Activated naive CD4-positive, alpha-beta T cell treated with anti-CD3 and anti-CD28 coated beads for 36 hours (primary cell): ENCODE data around the gene DFFB. TPM values are rescaled to one million over a fixed set of nuclear protein-coding genes. Genes with fewer than 3 reads are reported as not detected.

Experiments
- CTCF ChIA-PET: fragments of 350-600 bp; sonication (Branson Sonifier 250); formaldehyde crosslinking; loops from one replicate; lab custom pipeline; 2021; ENCODE audit warnings: antibody characterized with exemption; lab: Charles Lee
- DNase-seq: peaks from one replicate; pipeline ENCODE4 v3.0.0-alpha.2; 2020
- H3K27ac Mint-ChIP-seq: one replicate; pipeline ENCODE4 v1.8.0; 2021; ENCODE audit warnings: mild to moderate bottlenecking, mixed read lengths
- H3K27me3 Mint-ChIP-seq: one replicate; pipeline ENCODE4 v1.8.0; 2021; ENCODE audit warnings: low read depth, mixed read lengths
- H3K36me3 Mint-ChIP-seq: one replicate; pipeline ENCODE4 v1.8.0; 2021; ENCODE audit warnings: low read depth, mixed read lengths
- H3K4me1 Mint-ChIP-seq: one replicate; pipeline ENCODE4 v1.8.0; 2021; ENCODE audit warnings: low read depth, mixed read lengths
- H3K4me3 Mint-ChIP-seq: one replicate; pipeline ENCODE4 v1.8.0; 2021; ENCODE audit warnings: mild to moderate bottlenecking, moderate library complexity, mixed read lengths
- H3K9me3 Mint-ChIP-seq: one replicate; pipeline ENCODE4 v1.8.0; 2021; ENCODE audit warnings: mixed read lengths
- intact Hi-C: fragments of 100-400 bp; cut with micrococcal nuclease; formaldehyde crosslinking; loops from one replicate; pipeline ENCODE4 v1.15.1; 2023
- total RNA-seq, 2 experiments: library from RNA; stranded (reverse); gene quantifications; one replicate each; pipeline ENCODE4 v1.2.3, GENCODE V29; 2021

Gene DFFB
- total RNA-seq, 2 experiments from 2014 or later: 6.3 to 6.5 TPM

DNA sequence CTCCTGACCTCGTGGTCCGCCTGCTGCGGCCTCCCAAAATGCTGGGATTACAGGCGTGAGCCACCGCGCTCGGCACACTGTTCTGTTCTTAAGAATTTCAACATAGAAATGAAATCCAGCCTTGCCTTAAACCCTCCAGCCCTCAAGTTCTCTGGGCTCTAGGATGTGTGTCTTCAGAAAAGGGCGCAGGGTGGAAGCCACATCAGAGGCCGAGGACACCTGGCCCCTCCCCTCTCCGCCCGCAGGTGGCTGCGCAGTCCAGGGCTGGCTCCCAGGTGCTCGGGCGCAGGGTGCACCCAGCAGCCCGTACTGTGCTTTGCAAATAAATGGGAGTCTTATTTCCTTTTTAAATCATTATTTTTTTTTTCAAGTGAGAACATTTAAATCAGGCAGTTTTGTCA lies 44.8 kb downstream of the DFFB start:
- no peaks in the 10 kb centered on the region for H3K27me3 Mint-ChIP-seq
- CTCF ChIA-PET: no interaction called here
- peaks cover 6% of the 10 kb centered on the region for H3K9me3 Mint-ChIP-seq
- peaks cover 47% of the 10 kb centered on the region for H3K4me1 Mint-ChIP-seq
- peak overlapping the region; percentile 90 for H3K4me3 Mint-ChIP-seq
- peak overlapping the region; percentile 99 for H3K27ac Mint-ChIP-seq
- intact Hi-C loops: loop anchor here (5.0 kb wide), 2 partner anchors 185 to 1325 kb away; no protein-coding TSS in a partner anchor
- peak; percentile 44 for DNase-seq
- peaks cover 13% of the 10 kb centered on the region for H3K36me3 Mint-ChIP-seq

DNA sequence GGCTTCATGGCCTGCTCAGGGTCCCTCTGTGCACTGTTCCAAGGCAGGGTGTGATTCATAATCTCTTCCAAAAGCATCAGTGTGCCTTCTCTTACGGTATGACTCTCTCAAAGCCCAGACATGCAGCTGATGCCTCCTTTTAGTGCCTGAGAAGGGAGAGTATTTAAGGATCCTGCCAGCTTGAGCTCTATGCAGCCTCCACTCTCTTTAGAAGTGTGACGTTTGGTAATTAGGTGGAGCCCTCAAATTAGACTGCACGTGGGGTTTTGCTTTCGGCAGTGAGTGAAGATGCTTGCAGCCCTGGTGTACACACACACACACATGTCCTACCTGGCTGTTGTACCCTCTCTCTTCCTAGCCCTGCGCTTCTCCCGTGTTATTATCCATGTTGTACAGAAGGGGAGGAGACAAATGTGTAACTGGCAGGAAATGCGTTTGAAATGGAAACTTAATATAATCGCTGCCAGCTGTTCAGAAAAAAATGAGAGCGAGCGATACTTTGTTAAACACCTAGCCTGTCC lies 45.4 kb downstream of the DFFB start:
- Mint-ChIP-seq H3K4me1 (peaks cover 44% of the 10 kb centered on the region), H3K4me3 (peak overlapping the region; percentile 90), H3K27me3 (no peaks in the 10 kb centered on the region), H3K36me3 (peaks cover 10% of the 10 kb centered on the region), H3K27ac (peak overlapping the region; percentile 81), H3K9me3 (peaks cover 3% of the 10 kb centered on the region)
- DNase-seq: peak; percentile 50
- CTCF ChIA-PET: interaction anchor here (0.6 to 1.0 kb wide), 2 partner anchors 9 to 1186 kb away, joined by 3 to 5 read pairs; no protein-coding TSS in a partner anchor
- intact Hi-C loops: loop anchor here (5.0 kb wide), 2 partner anchors 185 to 1325 kb away; no protein-coding TSS in a partner anchor

DNA sequence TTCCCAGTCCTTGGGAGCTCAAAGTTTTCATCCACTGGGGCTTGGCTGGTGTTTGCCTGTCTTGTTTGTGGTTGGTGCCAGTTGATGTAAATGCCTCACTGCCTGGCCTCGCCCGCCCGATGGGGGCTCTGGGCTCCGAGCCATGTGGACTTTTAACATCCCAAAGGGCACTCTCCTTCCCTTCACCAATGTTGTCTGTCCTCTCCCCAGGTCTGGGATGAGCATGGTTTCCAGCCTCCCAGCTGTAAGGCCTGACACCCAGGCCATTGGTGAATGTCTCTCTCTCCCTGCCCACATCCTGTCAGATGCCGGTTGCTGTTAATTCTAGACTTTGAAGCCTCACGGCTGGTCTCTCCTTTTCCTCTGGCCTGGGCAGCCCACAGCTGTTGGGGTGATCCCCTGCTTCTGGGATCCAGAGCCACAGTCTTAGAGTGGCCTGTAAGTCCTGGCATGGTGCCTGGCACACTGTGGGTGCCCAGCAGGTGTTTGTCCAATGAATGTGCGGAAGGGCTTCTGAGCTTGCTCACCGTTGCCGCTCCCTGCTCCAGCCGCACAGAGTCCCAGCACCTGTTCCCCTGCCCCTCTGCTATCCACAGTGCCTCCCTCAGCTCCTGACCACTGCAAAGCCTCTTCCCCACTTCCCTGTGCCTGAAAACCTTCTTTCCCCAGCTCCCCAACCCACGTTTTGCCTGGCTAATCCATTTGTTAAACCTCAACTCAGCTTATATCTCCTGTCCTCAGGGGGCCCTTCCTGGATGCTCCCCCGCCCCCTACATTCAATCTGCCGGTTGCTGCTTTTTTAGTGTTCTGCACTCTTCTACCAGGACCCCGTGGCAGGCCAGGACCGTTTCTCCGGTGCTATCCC lies 46.1 kb downstream of the DFFB start:
- Mint-ChIP-seq H3K4me3 (no peak overlapping the region), H3K4me1 (peaks cover 38% of the 10 kb centered on the region), H3K9me3 (peaks cover under 1% of the 10 kb centered on the region), H3K27ac (peak overlapping the region; percentile 81), H3K27me3 (no peaks in the 10 kb centered on the region), H3K36me3 (peaks cover 4% of the 10 kb centered on the region)
- peak; percentile 36 for DNase-seq
- CTCF ChIA-PET: interaction anchor here (0.6 to 1.0 kb wide), 2 partner anchors 8 to 1185 kb away, joined by 3 to 5 read pairs; no protein-coding TSS in a partner anchor
- intact Hi-C loops: loop anchor here (5.0 kb wide), 2 partner anchors 184 to 1326 kb away; no protein-coding TSS in a partner anchor

DNA sequence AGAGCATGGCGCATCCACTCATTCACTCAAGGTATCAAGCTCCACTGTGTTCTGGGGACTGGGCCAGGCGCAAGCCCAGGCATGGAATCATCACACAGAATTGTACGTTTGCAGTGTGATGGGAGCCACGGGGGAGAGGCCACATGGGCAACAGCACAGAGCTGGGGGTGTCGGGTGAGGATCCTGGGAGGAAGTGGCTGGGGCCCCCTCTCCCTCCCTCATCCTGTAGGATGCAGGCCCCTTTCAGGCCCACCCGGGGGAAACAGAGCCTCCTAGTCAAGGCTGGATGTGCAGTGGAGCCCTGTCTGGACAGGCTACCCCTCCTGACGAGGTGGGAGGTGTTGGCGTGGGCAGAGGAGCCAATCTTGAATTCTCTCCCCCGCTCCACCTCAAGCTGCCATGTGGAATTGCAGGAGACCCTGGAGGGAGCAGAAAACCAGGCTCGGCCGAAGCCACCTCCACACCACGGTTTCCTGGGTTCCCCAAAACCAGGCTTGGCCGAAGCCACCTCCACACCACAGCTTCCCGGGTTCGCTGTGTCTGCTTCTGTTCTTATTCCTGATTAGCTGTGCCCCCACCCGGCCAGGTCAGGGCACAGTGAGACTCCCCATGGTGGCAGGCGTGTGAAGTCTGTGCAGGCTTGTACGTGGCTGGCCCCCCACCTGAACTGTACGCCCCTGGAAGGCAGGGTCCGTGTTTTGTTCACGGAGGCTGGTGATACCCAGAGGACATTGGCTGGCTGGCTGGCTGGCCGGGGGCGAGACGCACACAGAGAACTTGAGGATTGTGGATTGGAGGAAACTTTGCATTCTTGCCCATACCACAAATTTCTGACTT lies 46.9 kb downstream of the DFFB start:
- Mint-ChIP-seq H3K4me3 (no peak overlapping the region), H3K4me1 (peaks cover 31% of the 10 kb centered on the region), H3K9me3 (no peaks in the 10 kb centered on the region), H3K27me3 (no peaks in the 10 kb centered on the region), H3K27ac (peak overlapping the region; percentile 68), H3K36me3 (peaks cover 1% of the 10 kb centered on the region)
- peak; percentile 3 for DNase-seq
- CTCF ChIA-PET: interaction anchor here (0.6 kb wide), 1 partner anchor 395 kb away, joined by 3 read pairs; no protein-coding TSS in a partner anchor
- intact Hi-C loops: loop anchor here (5.0 kb wide), 2 partner anchors 183 to 1327 kb away; no protein-coding TSS in a partner anchor

DNA sequence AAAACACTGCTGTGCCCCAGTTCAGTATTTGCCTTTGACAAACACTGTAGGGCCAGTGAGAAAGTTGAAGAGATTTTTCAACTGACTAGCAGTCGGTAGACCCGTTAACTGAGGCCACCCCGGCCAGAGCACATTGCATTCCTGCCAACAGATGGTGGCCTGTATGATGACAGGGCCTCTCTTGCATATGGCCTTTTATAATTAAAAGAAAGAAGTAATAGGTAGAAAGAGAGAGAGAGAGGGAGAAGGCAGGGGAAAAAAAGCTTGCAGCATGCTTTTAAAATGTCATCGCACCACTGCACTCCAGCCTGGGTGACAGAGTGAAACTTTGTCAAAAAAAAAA lies 47.5 kb downstream of the DFFB start:
- H3K4me1 Mint-ChIP-seq: peaks cover 29% of the 10 kb centered on the region
- no peaks in the 10 kb centered on the region for H3K9me3 Mint-ChIP-seq
- CTCF ChIA-PET: no interaction called here
- H3K4me3 Mint-ChIP-seq: no peak overlapping the region
- no peak for DNase-seq
- intact Hi-C loops: loop anchor here (5.0 kb wide), 3 partner anchors 182 to 1842 kb away; no protein-coding TSS in a partner anchor
- no peak overlapping the region for H3K27ac Mint-ChIP-seq
- peaks cover 1% of the 10 kb centered on the region for H3K36me3 Mint-ChIP-seq
- H3K27me3 Mint-ChIP-seq: no peaks in the 10 kb centered on the region

DNA sequence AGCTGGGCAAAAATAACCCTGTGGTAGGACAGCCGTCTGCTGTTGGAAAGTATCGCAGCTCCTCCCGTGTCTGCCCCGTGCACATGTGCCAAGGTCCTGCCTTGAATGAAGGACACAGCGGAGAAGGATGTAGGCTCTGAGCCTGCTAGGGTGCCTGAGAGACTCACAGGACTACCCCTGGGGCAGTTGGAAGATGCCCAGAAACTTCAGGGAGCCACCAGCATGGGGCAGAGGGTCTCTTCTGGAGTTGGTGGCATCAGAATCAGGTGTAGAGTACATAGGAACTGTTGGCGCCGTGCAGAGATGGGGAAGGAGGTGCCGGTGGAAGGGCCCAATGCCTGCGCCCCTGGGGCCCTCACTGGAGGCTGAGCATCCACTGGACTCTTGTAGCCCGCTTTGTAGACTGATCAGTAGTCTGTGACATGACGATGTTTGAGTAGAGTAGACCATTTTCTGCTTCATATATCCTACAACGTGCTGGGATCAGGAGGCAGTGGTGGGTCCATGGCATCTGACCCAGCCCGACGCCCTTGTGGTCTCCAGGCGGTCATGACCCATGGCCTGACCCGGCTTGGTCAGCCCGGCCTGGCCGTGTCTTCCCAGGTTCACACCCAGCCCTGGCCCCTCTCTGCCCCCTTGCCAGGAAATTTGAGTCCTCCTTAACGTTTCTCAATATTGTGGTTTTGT lies 48.1 kb downstream of the DFFB start:
- Mint-ChIP-seq H3K27me3 (no peaks in the 10 kb centered on the region), H3K9me3 (no peaks in the 10 kb centered on the region), H3K4me3 (no peak overlapping the region), H3K4me1 (peaks cover 29% of the 10 kb centered on the region), H3K36me3 (no peaks in the 10 kb centered on the region), H3K27ac (no peak overlapping the region)
- intact Hi-C loops: loop anchor here (5.0 kb wide), 1 partner anchor 1842 kb away; no protein-coding TSS in a partner anchor
- DNase-seq: peak; percentile 2
- CTCF ChIA-PET: no interaction called here

DNA sequence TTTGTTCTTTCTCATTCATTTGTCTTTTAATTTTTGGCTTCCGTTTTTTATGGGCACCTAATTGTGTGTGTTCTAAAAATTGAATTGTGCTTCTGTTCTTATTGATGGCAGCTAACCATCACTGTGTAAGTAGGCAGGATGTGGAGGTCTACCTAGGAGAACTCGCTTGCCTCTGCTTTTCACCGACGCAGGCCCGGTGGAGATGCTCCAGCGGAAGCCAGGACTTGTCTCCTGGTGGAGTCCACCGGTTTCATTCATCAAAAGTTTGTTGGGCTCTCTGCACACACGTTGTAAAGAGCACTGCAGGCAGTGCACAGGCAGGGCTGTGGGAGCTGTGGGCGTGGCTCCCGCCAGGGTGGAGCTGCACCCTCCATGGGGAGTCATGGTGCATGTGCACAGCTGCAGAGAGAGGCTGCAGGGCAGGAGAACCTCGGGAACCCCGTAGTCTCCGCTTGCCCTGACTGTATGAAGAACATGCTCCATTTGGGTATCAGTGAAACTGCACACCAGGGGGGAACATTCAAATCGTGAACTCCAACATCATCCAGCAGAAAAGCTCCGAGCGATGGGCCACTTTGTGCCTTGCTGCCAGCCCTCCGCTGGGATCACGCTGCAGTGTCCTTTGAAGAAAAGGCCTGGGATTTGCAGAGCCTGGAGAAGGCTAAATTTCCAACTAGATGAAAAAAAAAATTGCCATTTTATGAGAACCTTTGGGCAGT lies 48.8 kb downstream of the DFFB start:
- H3K4me3 Mint-ChIP-seq: no peak overlapping the region
- no peaks in the 10 kb centered on the region for H3K9me3 Mint-ChIP-seq
- DNase-seq: no peak
- H3K27me3 Mint-ChIP-seq: no peaks in the 10 kb centered on the region
- CTCF ChIA-PET: interaction anchor here (1.0 kb wide), 1 partner anchor 11 kb away, joined by 3 read pairs; no protein-coding TSS in a partner anchor
- intact Hi-C loops: loop anchor here (5.0 kb wide), 1 partner anchor 1841 kb away; no protein-coding TSS in a partner anchor
- no peaks in the 10 kb centered on the region for H3K36me3 Mint-ChIP-seq
- H3K27ac Mint-ChIP-seq: no peak overlapping the region
- peaks cover 31% of the 10 kb centered on the region for H3K4me1 Mint-ChIP-seq

DNA sequence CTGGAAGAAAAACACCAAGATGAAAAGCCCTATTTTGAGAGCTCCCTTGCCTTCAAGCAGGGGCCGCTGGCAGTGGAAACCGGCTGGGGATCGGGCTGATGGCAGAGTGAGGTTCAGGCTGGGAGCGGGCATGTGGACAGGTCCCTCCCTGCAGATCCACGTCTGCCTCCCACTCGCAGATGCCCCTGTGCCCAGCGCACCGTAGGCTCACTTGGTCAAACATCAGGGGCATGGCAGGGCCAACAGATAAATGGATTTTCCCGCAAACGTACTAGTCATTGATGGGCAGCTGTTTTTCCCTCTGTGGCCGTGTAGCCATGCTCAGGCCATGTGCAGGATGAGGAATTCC lies 49.4 kb downstream of the DFFB start:
- Mint-ChIP-seq H3K9me3 (no peaks in the 10 kb centered on the region), H3K36me3 (no peaks in the 10 kb centered on the region), H3K4me3 (no peak overlapping the region), H3K4me1 (peaks cover 27% of the 10 kb centered on the region), H3K27ac (no peak overlapping the region), H3K27me3 (no peaks in the 10 kb centered on the region)
- intact Hi-C loops: loop anchor here (5.0 kb wide), 1 partner anchor 1841 kb away; no protein-coding TSS in a partner anchor
- no peak for DNase-seq
- CTCF ChIA-PET: interaction anchor here (1.0 kb wide), 1 partner anchor 11 kb away, joined by 3 read pairs; no protein-coding TSS in a partner anchor

DNA sequence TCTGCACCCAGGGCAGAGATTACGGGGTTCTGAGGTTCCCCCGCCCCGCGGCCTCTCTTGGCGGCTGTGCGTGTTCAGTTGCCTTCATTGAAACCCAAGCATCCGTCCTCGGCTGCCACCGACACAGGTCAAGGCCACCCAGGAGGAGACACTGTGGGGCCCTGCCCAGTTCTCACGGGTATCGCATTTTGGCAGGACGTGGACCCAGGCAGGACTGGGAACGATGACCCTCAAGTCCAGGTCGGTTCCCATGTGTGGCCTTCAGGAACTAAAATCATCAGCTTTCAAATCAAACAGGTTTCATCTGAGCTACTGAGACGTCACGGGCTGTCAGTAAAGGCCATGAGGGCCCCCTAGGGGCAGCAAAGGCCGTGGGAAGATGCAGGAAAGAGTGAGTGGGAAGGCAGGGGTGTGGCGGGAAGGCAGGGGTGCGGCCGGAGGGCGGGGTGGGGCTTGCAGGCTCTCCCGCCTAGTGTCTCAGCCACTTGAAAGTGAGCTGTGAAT lies 49.8 kb downstream of the DFFB start:
- no peaks in the 10 kb centered on the region for H3K36me3 Mint-ChIP-seq
- H3K27me3 Mint-ChIP-seq: no peaks in the 10 kb centered on the region
- CTCF ChIA-PET: no interaction called here
- peaks cover 23% of the 10 kb centered on the region for H3K4me1 Mint-ChIP-seq
- no peaks in the 10 kb centered on the region for H3K9me3 Mint-ChIP-seq
- H3K4me3 Mint-ChIP-seq: no peak overlapping the region
- no peak overlapping the region for H3K27ac Mint-ChIP-seq
- intact Hi-C loops: loop anchor here (5.0 kb wide), 1 partner anchor 1840 kb away; no protein-coding TSS in a partner anchor
- DNase-seq: peak; percentile 59

DNA sequence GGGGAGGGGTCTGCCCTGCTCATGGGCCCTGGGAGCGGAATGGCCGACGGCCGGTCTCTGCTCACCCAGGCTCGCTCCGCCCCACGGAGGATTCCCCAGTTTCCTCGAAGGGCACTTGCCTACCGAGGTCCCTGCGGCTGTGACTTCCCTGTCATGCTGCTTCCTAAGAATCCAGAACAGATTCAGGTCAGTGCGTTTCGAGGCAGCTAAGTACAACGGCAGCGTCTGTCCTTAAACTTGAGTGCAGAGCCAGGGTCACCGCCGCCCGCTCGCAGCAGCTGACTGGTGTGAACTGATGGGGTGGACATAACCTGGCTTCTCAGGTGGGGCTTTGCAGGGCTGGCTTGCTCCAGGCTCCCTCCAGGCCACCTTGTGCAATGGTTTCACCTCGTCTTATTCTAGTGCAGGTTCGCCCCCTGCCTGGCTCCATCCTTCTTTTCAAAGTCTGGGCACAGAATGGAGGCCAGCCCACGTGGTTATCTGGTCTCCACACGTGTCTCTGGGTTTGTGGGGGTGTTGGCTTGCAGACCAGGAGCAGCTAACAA lies 50.4 kb downstream of the DFFB start:
- H3K9me3 Mint-ChIP-seq: no peaks in the 10 kb centered on the region
- peaks cover 16% of the 10 kb centered on the region for H3K4me1 Mint-ChIP-seq
- H3K4me3 Mint-ChIP-seq: no peak overlapping the region
- intact Hi-C loops: loop anchor here (5.0 kb wide), 1 partner anchor 1840 kb away; no protein-coding TSS in a partner anchor
- H3K27ac Mint-ChIP-seq: no peak overlapping the region
- no peaks in the 10 kb centered on the region for H3K27me3 Mint-ChIP-seq
- CTCF ChIA-PET: no interaction called here
- no peak for DNase-seq
- H3K36me3 Mint-ChIP-seq: no peaks in the 10 kb centered on the region
